ENCODE measurements around the gene ACSL5. TPM values are rescaled to one million over a fixed set of nuclear protein-coding genes. Genes with fewer than 3 reads are reported as not detected.
"Not testable (repeated sequence)": the region's sequence is repeated elsewhere in the genome, so short reads cannot be mapped to it uniquely, and the experiment has no call there.

Gene ACSL5
- total and polyA plus RNA-seq, 11 donors, result 4.0 to 23.8 (median 7.0) TPM

DNA sequence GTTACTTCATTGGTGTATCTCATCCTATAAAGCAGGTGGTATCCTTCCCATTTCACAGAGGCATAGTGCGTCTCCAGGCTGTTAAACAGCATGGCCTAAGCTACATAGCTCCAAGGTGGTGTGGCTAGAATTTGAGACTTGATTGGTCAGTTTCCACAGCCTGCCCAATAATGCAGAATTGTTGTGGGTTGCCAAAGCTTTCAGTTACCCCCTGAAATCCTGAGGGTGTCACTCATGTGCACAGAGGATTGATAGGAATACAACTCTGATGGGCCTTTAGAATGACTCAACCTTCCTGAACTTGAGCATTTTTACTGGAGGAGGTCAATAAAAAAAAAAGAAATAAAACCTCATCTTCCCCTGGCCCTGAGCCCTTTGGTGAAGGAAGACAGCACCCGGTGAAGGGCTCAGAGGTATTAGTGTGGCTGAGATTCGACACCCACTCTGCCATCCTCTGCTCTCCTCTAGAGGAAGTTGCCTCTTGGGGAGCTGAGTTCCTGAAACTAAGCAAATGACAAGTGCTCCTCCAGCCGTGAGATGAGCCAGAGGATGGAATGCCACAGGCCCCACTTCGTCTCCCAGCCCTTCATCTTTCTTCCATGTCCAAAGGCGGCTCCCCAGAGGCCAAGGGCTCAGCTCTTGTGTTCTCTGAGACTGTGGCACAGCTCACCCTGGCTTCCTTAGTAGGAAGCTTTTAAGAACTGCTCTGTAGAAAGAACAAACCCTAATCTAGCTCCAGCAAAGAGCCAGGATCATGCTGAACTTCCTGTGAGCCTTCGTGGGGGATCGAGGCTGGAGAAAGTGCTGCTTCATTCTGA lies 1.0 kb downstream of the ACSL5 start:
- H3K27ac ChIP-seq, result peak overlapping the region; percentile 58 to 96 (median 78)
- peak overlapping the region in 9 of 12 donors; percentile 40 to 74 (median 59) for H3K4me3 ChIP-seq
- WGBS, 4 donors, result 49 to 68% (median 58%) methylated on average over 8 of the region's 8 CpGs
- H3K36me3 ChIP-seq, result no peaks in the 10 kb centered on the region
- H3K4me1 ChIP-seq, result peaks cover 0 to 46% (median 12%) of the 10 kb centered on the region in 12 donors
- intact Hi-C loops (cut with DNase I), result no loop called here
- H3K9me3 ChIP-seq, result no peaks in the 10 kb centered on the region
- peak in 2 of 4 donors; percentile 22 to 42 for ATAC-seq
- H3K27me3 ChIP-seq, result no peaks in the 10 kb centered on the region
- TF ChIP-seq CTCF (IDR thresholded peaks at IDR 0.05), result no peak
- no peak for TF ChIP-seq POLR2A (IDR thresholded peaks at IDR 0.05)
- no peak for DNase-seq

DNA sequence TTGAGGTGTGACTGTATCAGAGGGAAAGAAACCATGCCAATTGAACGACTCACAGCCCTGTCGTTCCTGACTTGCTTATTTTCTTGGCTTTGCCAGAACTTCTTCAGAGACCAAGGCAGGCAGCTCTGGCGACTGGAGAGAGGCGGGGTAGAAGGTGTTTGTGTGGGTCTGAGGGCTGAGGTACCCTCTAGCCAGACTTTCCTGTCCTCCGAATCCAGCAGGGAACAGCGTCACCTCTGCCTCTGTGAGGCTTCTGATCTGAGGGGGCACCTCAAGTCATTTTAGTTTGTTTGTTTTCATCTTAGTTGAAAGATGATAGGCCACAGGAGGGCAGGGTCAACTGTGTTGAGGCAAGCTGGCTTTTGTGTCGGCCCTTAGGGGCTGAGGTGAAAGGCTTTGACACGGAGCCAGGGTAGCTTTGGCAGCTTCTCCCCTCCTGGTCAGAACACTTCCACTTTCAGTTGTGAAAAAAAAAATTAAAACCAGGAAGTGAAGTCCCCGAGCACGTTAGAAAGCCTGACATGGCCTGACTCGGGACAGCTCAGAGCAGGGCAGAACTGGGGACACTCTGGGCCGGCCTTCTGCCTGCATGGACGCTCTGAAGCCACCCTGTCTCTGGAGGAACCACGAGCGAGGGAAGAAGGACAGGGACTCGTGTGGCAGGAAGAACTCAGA lies 1.9 kb downstream of the ACSL5 start:
- no peaks in the 10 kb centered on the region for H3K9me3 ChIP-seq
- ATAC-seq (peak; percentile 81 to 91 (median 84)), DNase-seq (peak; percentile 64 to 74 (median 68))
- intact Hi-C loops (cut with DNase I), result no loop called here
- 29 to 43% (median 37%) methylated on average over 16 of the region's 16 CpGs for WGBS, 4 donors
- H3K36me3 ChIP-seq, result no peaks in the 10 kb centered on the region
- H3K4me1 ChIP-seq, result peaks cover 0 to 46% (median 12%) of the 10 kb centered on the region in 12 donors
- H3K27ac ChIP-seq, result peak overlapping the region; percentile 58 to 96 (median 78)
- TF ChIP-seq CTCF (IDR thresholded peaks at IDR 0.05) (peak in 1 of 12 donors; percentile 8), POLR2A (IDR thresholded peaks at IDR 0.05) (peak in 1 of 2 donors; percentile 14)
- peak overlapping the region in 11 of 12 donors; percentile 19 to 74 (median 54) for H3K4me3 ChIP-seq
- no peaks in the 10 kb centered on the region for H3K27me3 ChIP-seq

DNA sequence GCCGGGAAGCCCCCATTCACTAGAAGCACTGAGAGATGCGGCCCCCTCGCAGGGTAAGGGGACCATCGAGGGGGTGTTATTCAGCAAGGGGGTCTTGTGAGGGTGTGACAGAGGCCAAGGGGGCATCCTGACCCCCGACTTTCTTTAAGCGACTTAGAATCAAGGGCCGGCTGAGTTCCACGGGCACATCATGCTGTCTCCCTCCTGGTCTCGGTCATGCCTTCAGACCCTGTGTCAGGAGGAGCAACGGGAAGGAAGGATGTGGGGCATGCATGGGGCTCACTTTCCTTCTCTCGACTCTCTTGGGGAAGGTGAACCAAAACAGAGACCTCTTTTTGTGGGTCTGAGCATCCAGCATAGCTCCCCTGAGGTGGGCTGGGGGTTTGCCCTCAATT lies 2.5 kb downstream of the ACSL5 start:
- intact Hi-C loops (cut with DNase I), result no loop called here
- Histone ChIP-seq H3K9me3 (no peaks in the 10 kb centered on the region), H3K4me1 (peaks cover 0 to 46% (median 12%) of the 10 kb centered on the region in 12 donors), H3K27ac (peak overlapping the region; percentile 35 to 96 (median 78)), H3K4me3 (peak overlapping the region in 11 of 12 donors; percentile 19 to 74 (median 54)), H3K36me3 (no peaks in the 10 kb centered on the region), H3K27me3 (no peaks in the 10 kb centered on the region)
- 45 to 70% (median 58%) methylated on average over 11 of the region's 11 CpGs for WGBS, 4 donors
- no peak for TF ChIP-seq CTCF (IDR thresholded peaks at IDR 0.05)
- no peak for TF ChIP-seq POLR2A (IDR thresholded peaks at IDR 0.05)
- peak in 2 of 4 donors; percentile 9 to 35 for ATAC-seq
- DNase-seq, result no peak

GRCh38 chr10:112377116-112377515 lies 3.2 kb downstream of the ACSL5 start:
- Histone ChIP-seq H3K27ac (peak overlapping the region in 4 of 12 donors; percentile 76 to 87 (median 82)), H3K4me1 (peaks cover 0 to 46% (median 12%) of the 10 kb centered on the region in 12 donors), H3K4me3 (peak overlapping the region in 8 of 12 donors; percentile 48 to 74 (median 56))
- DNase-seq; intact Hi-C loops (cut with DNase I); H3K9me3 ChIP-seq; H3K27me3 ChIP-seq; ATAC-seq; H3K36me3 ChIP-seq: not testable (repeated sequence)
- WGBS, 4 donors, result 95 to 97% (median 96%) methylated on average over 9 of the region's 9 CpGs
